Hematopoietic multipotent progenitor cell (in vitro differentiated cells): ENCODE measurements around the gene LYPD6. TPM values are rescaled to one million over a fixed set of nuclear protein-coding genes. Genes with fewer than 3 reads are reported as not detected.

Experiments used
- DNase-seq, 3 donors: peaks; one replicate each; pipeline ENCODE4 v3.0.0-alpha.2; 2011 to 2015; ENCODE audit warnings: low read depth in 2 of 3, low spot score in 2 of 3
- total RNA-seq: library from RNA; depleted of rRNA; stranded (reverse); fragments of >200 nt; gene quantifications from one replicate; pipeline ENCODE4 v1.2.3, GENCODE V29; 2012

LYPD6 gene
- total RNA-seq, 1 donor, result 0.27 TPM

DNA sequence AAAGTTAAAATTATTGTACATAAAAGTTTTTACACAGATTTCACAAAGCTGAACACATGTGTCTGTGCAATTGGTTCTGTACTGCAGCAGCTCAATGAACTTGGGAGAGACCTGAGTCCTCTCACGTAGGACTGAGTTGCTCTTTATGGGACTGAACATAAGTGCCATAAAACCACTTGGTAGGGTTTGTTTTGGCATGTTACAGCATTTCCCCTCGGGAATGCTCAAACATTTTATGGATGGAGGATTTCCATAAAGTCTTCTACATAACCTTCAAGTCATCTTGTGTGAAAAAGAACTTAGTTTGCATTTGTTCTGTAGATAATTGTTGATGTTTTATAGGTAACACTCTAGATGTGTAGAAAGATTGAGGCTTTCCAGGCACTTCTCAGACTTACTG, 15.9 kb downstream of the LYPD6 start:
- DNase-seq, result no peak

DNA sequence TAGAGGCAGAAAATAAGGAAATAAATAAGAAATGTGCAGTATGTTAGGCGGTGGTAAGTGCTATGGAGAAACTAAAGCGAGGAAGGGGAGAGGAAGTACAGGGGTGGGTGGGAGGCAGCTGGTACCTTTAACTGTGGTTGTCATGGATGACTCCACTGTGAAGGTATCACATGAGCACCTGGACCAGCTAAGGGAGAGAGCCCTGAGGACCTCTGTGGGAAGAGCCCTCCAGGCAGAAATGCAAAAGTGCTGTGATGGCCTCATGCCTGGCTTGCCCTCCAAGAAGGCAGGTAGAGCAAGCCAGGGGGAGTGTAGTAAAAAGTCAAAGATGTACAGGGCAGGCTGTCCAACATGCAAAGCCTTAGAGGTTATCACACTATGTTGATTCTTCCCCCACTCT, 17.9 kb downstream of the LYPD6 start:
- no peak for DNase-seq

- DNase-seq, result no peak
These were observed 23.0 kb downstream of the LYPD6 start for GRCh38 chr2:149353421-149353820.

DNA sequence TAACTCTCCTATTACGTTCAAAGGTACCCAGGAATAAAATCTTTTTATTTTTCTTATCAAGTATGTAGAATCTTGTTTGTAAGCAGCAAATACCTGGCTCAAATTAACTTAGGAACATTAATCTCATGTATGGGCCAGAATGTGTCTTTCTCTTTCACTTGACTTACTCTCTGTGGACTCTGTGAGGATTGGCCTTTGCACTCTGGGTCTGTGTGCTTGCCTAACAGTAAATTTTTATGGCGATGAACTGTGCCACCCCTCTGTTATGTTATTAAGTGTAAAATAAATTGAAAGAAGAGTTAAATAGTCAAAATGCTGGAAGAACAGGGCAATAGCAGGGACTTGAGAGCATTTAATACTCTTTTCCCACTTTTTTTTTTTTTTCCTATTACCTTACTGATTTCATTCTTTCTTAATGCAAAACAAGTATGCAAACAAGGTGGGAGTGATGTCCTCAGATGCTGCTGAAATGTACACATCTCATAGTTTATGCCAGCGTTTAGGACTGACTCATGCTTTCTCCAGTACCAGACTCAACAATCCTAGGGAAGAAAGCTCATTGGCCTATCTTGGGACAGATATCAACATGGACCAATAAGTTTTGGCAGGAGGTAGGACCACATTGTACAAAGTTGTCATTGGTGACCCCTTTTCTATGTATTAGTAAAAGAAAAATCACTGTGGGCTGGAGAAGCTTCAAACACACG, 25.5 kb downstream of the LYPD6 start:
- no peak for DNase-seq

DNA sequence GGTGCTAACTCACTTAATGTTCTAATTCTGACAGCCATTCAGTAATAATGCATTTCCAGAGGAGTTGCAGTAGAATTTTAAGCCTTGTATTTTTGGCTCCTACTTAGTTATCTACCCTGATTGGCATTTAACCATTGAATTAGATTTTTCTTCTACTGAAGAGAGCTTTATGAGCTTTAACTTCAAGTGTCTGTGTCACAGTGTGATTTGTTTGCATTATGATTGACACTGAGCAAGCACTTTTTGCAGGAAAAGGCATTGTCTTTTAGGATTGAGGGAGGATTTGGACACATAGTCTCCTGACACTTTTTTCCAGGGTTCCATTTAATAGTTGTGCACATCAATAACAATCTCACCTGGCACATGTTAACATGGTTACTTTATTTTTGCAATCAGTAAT, 26.7 kb downstream of the LYPD6 start:
- DNase-seq, result no peak

GRCh38 chr2:149360106-149360505, 29.7 kb downstream of the LYPD6 start:
- DNase-seq, result no peak

- no peak for DNase-seq
These were observed 33.6 kb downstream of the LYPD6 start for GRCh38 chr2:149363958-149364357.

DNA sequence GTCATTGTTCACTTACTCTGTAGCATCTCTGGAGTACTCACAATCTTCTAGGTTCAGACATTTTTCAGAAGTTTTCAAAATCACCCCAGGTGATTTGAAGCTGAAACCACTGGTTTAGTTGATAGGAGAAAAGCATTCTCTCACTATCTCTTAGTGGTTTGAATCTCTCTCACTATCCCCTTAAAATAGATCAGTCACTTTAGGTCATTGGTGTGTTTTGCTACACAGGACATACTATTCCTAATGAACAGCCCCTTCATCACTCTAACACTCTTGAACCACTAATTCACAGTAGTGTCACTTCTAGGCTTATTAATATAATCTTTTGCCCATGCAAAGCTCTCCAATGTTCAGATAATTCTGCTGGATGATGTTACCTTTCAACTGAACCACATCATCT, 34.5 kb downstream of the LYPD6 start:
- no peak for DNase-seq

- DNase-seq, result no peak
These were observed 35.7 kb downstream of the LYPD6 start for GRCh38 chr2:149365931-149366583.

DNA sequence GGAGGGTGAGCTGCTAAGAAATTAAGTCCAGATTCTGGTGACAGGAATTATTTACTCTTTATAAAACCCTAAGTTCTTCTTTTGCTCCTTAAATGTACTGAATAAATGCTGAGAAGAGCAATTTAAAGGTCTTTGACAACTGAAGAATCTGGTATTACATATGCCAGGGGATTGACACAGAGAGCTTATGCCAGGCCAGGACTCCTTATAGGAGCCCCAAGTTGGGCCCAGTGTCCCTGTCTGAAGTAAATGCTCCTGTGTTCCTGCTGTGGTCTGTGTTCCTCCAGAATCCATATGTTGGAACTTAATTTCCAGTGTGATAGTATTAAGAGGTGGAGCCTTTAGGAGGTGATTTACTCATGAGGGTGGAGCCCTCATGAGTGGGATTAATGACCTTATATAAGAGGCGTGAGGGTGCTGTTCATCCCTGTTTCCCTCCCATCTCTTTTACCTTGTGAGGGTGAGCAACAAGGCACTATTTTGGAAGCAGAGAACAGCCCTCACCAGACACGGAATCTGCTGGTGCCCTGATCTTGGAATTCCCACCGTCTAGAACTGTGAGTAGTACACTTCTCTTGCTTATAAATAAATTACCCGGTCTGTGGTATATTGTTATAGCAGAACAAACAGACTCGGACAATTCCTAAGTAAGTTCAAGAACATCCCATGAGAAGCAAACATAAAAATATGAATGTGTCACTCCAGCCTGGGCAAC, 39.8 kb downstream of the LYPD6 start:
- no peak for DNase-seq

DNA sequence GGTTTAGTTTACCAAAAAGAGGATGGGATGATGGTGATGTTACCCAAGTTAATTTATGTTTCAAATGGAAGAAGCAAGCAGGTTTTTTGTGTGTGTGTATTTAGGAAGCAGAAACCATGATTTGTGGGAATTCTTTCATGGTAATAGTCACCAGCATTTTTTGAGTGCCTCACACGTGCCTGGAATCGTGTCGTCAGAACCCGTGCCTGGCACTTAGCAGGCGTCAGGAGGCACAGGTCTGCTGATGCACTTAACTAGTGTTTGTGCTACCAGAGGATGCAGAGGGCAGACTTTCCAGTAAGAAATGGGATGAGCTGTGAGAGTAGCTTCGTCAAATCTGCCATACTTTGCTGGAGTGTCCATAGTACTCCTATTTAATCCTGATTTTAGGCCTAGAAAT, 41.1 kb downstream of the LYPD6 start:
- no peak for DNase-seq

GRCh38 chr2:149375801-149376361, 45.5 kb downstream of the LYPD6 start:
- no peak for DNase-seq

GRCh38 chr2:149380205-149380604, 49.8 kb downstream of the LYPD6 start:
- no peak for DNase-seq

- DNase-seq, result no peak
These were observed 53.0 kb downstream of the LYPD6 start for GRCh38 chr2:149383340-149383739.

DNA sequence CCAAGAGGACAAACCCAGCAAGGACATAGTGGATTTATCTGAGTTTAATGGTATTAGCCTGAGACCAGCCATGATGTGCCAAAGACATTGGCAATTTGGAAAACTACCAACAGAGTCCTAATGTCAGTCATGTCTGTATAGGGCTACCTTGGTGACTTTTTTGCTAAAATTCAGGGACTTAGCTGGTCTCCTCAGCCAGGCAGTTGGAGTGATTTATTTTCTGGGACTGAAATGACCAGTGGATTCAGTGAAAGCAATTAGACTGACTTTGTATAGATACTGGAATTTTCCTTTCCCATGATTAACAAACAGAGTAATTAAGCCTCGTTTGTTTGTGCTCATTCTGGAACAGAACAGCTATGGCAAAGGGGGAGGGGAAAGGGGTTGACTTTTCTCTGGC, 55.0 kb downstream of the LYPD6 start:
- no peak for DNase-seq

GRCh38 chr2:149387411-149387810, 57.0 kb downstream of the LYPD6 start:
- no peak for DNase-seq

- DNase-seq, result no peak
These were observed 57.9 kb downstream of the LYPD6 start for GRCh38 chr2:149388120-149388816.

DNA sequence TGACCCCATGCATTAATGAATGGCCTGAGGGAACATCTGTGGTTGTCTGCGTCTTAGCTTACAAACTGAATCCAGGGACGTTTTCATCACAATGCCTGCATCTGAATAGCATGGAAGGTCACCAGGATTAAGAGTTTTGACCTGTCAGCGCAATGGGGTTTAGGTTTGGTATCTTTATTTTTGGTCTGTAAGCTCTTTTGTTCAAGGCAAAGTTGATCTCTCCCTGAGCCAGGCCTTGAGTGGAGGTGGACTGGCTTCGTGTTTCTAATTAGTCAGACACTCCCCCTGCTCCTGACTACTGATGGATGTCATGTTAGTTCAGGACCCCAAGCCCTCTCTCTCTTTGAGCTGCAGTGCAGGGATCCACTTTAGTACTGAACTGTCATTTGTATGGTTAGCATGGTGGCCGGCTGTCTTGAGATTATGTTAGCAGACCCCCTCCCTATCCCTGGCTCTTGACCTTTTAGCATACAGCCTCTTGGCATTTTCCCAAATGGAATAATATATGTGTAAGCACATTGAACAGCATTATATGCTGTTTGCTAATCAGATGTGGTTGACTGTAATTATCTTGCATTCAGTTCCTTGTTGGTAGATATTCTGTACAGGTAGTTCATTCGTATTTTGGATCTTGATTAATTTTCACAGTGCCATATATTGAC, 59.2 kb downstream of the LYPD6 start:
- no peak for DNase-seq

DNA sequence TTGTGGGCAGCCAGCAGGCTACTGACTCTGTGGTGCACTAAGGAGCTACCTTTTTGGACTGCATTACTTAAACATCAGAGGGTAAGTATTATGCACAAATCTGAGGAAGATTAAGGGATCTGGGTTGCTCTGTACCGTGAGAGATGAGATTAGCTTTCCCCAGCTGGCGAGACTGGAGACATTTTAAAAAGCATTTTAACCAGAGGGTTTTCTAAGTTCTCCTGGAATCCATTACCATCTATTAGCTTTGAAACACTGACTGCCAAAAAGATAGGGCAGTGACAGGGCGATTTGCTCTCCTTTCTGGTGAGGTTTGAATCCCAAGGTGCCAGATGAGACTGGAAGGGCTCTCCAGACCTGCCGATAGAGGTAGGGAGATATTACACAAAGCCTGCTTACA, 63.2 kb downstream of the LYPD6 start:
- no peak for DNase-seq

GRCh38 chr2:149394864-149395263, 64.5 kb downstream of the LYPD6 start:
- DNase-seq, result no peak
